MM.1S (cell line): ENCODE data around the gene SELENOO.
"Not testable (repeated sequence)": the region's sequence is repeated elsewhere in the genome, so short reads cannot be mapped to it uniquely, and the experiment has no call there.

Source experiments
- DNase-seq: peaks from one replicate; pipeline ENCODE4 v3.0.0-alpha.2; 2015
- H2AFZ ChIP-seq: fragments of 300-600 bp; sonication (generic); 2 replicates; pipeline ENCODE4 v1.6.0; 2016; ENCODE audit warnings: antibody characterized with exemption, low read length
- H3F3A ChIP-seq: fragments of 300-600 bp; sonication (generic); 2 replicates; pipeline ENCODE4 v1.6.1; 2016; ENCODE audit warnings: mild to moderate bottlenecking, antibody characterized with exemption, low read length, moderate library complexity, mixed read lengths; ENCODE audit not compliant: insufficient read depth
- H3K27ac ChIP-seq: fragments of 300-600 bp; sonication (generic); 2 replicates; pipeline ENCODE4 v1.5.1; 2016; ENCODE audit warnings: mild to moderate bottlenecking, low read length
- H3K27me3 ChIP-seq: fragments of 300-600 bp; sonication (generic); replicated peaks from 2 replicates; pipeline ENCODE4 v1.6.0; 2016; ENCODE audit warnings: low read length; ENCODE audit not compliant: insufficient read depth
- H3K36me3 ChIP-seq: fragments of 300-600 bp; sonication (generic); replicated peaks from 2 replicates; pipeline ENCODE4 v1.6.1; 2016; ENCODE audit warnings: mild to moderate bottlenecking, low read length, mixed read lengths; ENCODE audit not compliant: insufficient read depth
- H3K4me1 ChIP-seq: fragments of 300-600 bp; sonication (generic); 2 replicates; pipeline ENCODE4 v1.6.1; 2016; ENCODE audit warnings: low read length, mixed read lengths
- H3K4me2 ChIP-seq: fragments of 300-600 bp; sonication (generic); 2 replicates; pipeline ENCODE4 v1.6.0; 2016; ENCODE audit warnings: low read depth, low read length
- H3K4me3 ChIP-seq: fragments of 300-600 bp; sonication (generic); 2 replicates; pipeline ENCODE4 v1.5.1; 2016; ENCODE audit warnings: low read length, mixed read lengths
- H3K79me2 ChIP-seq: fragments of 300-600 bp; sonication (generic); 2 replicates; pipeline ENCODE4 v1.6.1; 2016; ENCODE audit warnings: mixed run types, low read length, mixed read lengths
- H3K9ac ChIP-seq: fragments of 300-600 bp; sonication (generic); 2 replicates; pipeline ENCODE4 v1.6.1; 2016; ENCODE audit warnings: low read length, mixed read lengths
- H3K9me2 ChIP-seq: fragments of 300-600 bp; sonication (generic); replicated peaks from 2 replicates; pipeline ENCODE4 v1.6.1; 2016; ENCODE audit warnings: mild to moderate bottlenecking, low read length, mixed read lengths; ENCODE audit not compliant: insufficient read depth
- H3K9me3 ChIP-seq: fragments of 300-600 bp; sonication (generic); replicated peaks from 2 replicates; pipeline ENCODE4 v1.6.1; 2016; ENCODE audit warnings: mild to moderate bottlenecking, low read length, mixed read lengths; ENCODE audit not compliant: insufficient read depth
- H4K20me1 ChIP-seq: fragments of 300-600 bp; sonication (generic); 2 replicates; pipeline ENCODE4 v1.6.1; 2016; ENCODE audit warnings: mild to moderate bottlenecking, low read length, moderate library complexity, mixed read lengths; ENCODE audit not compliant: insufficient read depth
- EZH2 ChIP-seq: fragments of 300-600 bp; sonication (generic); optimal IDR thresholded peaks from 2 replicates; pipeline ENCODE3; 2017; ENCODE audit warnings: low read depth, mild to moderate bottlenecking, antibody characterized with exemption, low read length, mixed read lengths
- EZH2phosphoT487 ChIP-seq: fragments of 300-600 bp; sonication (generic); IDR thresholded peaks from 2 replicates; pipeline ENCODE4 v1.6.1; 2018; ENCODE audit warnings: antibody characterized with exemption, low read length
- TF ChIP-seq, protein P1 (sequence below): fragments of 300-600 bp; sonication (generic); IDR thresholded peaks from 2 replicates; pipeline ENCODE4 v1.5.1; 2016; ENCODE audit warnings: antibody characterized with exemption, low read length, mixed read lengths

The SELENOO gene

DNA sequence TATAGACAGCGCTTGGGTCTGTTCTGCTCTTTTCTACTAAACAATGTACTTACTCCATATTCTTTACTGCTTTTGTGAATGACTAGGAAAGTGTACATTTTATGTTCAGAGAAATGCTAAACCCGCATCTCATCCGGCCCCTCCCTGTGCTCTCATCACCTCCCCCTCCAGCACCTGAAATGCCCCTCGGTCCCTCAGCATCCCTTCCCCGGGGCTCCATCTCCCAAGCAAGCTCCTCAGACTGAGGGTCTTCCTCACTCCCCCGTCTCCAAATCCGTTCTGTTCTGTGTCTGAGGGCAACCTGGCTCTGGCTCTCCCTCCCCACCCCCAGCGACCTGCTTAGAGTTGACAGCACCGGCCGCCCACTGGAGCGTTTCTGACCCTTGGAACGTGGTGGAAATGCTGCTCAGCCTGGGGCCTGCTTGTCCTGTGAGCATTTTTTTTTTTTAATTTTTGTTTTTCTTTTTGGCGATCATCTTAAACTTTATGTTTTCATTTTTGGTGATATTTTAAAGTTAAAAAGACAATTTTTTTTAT lies 1.4 kb downstream of the SELENOO start:
- no peak for DNase-seq
- no peaks in the 10 kb centered on the region for H3K9me2 ChIP-seq
- peaks cover 17% of the 10 kb centered on the region for H3K79me2 ChIP-seq
- no peak overlapping the region for H3K27ac ChIP-seq
- H3F3A ChIP-seq, result 0 out of 2 replicates have a peak, but pooled peaks cover 6% of the 10 kb centered on the region
- H3K4me1 ChIP-seq, result peaks cover 7% of the 10 kb centered on the region; the same call in 1 of the 2 replicates
- H3K9ac ChIP-seq, result peak overlapping the region; percentile 45; the same call in 1 of the 2 replicates
- H3K27me3 ChIP-seq, result no peaks in the 10 kb centered on the region
- H4K20me1 ChIP-seq, result no peaks in the 10 kb centered on the region
- TF ChIP-seq, protein P1, sequence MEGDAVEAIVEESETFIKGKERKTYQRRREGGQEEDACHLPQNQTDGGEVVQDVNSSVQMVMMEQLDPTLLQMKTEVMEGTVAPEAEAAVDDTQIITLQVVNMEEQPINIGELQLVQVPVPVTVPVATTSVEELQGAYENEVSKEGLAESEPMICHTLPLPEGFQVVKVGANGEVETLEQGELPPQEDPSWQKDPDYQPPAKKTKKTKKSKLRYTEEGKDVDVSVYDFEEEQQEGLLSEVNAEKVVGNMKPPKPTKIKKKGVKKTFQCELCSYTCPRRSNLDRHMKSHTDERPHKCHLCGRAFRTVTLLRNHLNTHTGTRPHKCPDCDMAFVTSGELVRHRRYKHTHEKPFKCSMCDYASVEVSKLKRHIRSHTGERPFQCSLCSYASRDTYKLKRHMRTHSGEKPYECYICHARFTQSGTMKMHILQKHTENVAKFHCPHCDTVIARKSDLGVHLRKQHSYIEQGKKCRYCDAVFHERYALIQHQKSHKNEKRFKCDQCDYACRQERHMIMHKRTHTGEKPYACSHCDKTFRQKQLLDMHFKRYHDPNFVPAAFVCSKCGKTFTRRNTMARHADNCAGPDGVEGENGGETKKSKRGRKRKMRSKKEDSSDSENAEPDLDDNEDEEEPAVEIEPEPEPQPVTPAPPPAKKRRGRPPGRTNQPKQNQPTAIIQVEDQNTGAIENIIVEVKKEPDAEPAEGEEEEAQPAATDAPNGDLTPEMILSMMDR, result no peak
- TF ChIP-seq EZH2phosphoT487 (no peak), EZH2 (no peak)
- no peak overlapping the region for H2AFZ ChIP-seq
- peak overlapping the region; percentile 77 for H3K4me3 ChIP-seq
- no peaks in the 10 kb centered on the region for H3K9me3 ChIP-seq
- H3K36me3 ChIP-seq, result no peaks in the 10 kb centered on the region
- H3K4me2 ChIP-seq, result peak overlapping the region; percentile 90

DNA sequence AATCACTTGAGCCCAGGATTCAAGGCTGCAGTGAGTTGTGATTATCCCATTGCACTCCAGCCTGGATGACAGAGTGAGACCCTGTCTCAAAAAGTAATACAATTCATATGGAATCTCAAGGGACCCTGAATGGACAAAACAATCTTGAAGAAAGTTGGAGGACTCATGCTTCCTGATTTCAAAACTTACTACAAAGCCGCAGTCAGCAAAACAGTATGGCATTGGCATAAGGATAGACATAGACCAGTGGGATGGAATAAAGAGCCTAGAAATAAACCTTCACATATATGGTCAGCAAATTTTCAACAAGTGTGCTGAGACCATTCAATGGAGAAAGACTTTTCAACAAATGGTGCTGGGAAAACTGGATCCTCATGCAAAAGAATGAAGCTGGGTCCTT lies 2.5 kb downstream of the SELENOO start:
- peaks cover 7% of the 10 kb centered on the region; the same call in 1 of the 2 replicates for H3K4me1 ChIP-seq
- no peaks in the 10 kb centered on the region for H3K9me2 ChIP-seq
- no peaks in the 10 kb centered on the region for H4K20me1 ChIP-seq
- H3K27ac ChIP-seq, result no peak overlapping the region
- H3K79me2 ChIP-seq, result peaks cover 17% of the 10 kb centered on the region
- no peak overlapping the region for H3K4me3 ChIP-seq
- no peak overlapping the region for H3K9ac ChIP-seq
- H3K4me2 ChIP-seq, result no peak overlapping the region
- H3K27me3 ChIP-seq, result no peaks in the 10 kb centered on the region
- H2AFZ ChIP-seq, result no peak overlapping the region
- H3K36me3 ChIP-seq, result no peaks in the 10 kb centered on the region
- 0 out of 2 replicates have a peak, but pooled peaks cover 6% of the 10 kb centered on the region for H3F3A ChIP-seq
- no peaks in the 10 kb centered on the region for H3K9me3 ChIP-seq
- DNase-seq, result no peak
- TF ChIP-seq EZH2phosphoT487 (no peak), EZH2 (no peak)
- TF ChIP-seq, protein P1, result no peak

DNA sequence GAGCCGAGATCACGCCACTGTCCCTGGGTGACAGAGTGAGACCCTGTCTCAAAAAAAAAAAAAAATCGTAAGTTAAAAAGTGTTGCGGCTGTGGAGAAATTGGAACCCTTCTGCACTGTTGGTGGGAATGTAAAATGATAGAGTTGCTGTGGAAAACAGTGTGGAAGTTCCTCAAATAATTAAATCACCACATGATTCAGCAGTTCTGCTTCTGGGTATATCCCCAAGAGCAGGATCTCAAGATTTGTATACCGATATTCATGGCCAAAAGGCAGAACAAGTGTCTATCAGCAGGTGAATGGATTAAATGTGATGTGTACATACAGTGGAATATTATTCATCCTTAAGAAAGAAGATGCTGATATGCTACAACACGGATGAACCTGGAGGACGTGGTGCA lies 3.8 kb downstream of the SELENOO start:
- Histone ChIP-seq H3F3A (no peaks in the 10 kb centered on the region), H3K4me2 (no peak overlapping the region), H3K9me3 (no peaks in the 10 kb centered on the region), H3K4me1 (peaks cover 7% of the 10 kb centered on the region; the same call in 1 of the 2 replicates), H3K9me2 (no peaks in the 10 kb centered on the region), H3K79me2 (peaks cover 17% of the 10 kb centered on the region), H3K27ac (no peak overlapping the region), H4K20me1 (no peaks in the 10 kb centered on the region), H3K36me3 (no peaks in the 10 kb centered on the region), H3K27me3 (no peaks in the 10 kb centered on the region), H3K4me3 (no peak overlapping the region), H2AFZ (no peak overlapping the region), H3K9ac (no peak overlapping the region)
- DNase-seq, result no peak
- no peak for TF ChIP-seq EZH2phosphoT487
- no peak for TF ChIP-seq EZH2
- TF ChIP-seq, protein P1, result no peak

DNA sequence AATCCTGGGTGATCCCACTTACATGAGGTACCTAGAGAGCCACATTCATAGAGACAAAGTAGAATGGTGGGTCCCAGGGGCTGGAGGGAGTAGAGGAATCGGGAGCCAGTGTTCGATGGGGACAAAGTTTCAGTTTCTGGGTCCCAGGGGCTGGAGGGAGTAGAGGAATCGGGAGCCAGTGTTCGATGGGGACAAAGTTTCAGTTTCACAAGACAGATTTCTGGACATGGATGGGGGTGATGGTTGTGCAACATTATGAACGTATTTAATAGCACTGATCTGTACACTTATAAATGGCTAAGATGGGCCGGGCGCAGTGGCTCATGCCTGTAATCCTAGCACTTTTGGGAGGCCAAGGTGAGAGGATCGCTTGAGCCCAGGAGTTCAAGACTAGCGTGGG lies 4.2 kb downstream of the SELENOO start:
- H3K4me2 ChIP-seq, H3K9ac ChIP-seq, H2AFZ ChIP-seq, H3K27me3 ChIP-seq, H3K36me3 ChIP-seq, H3K4me1 ChIP-seq, H3K9me3 ChIP-seq, H3K9me2 ChIP-seq, H3F3A ChIP-seq, DNase-seq, H3K27ac ChIP-seq, H3K4me3 ChIP-seq, H4K20me1 ChIP-seq: not testable (repeated sequence)
- H3K79me2 ChIP-seq, result peaks cover 17% of the 10 kb centered on the region
